ENCODE data around the gene RAC3. TPM values are rescaled to one million over a fixed set of nuclear protein-coding genes. Genes with fewer than 3 reads are reported as not detected.

Gene RAC3
- total RNA-seq, 1 donor from 2014 or later, result 18.4 TPM

- Mint-ChIP-seq H3K4me3 (ENCODE audit: low read depth) (no peak overlapping the region), H3K27me3 (ENCODE audit: low read depth) (no peaks in the 10 kb centered on the region), H3K4me1 (ENCODE audit: low read depth) (no peaks in the 10 kb centered on the region), H3K36me3 (ENCODE audit: low read depth) (peaks cover 16% of the 10 kb centered on the region), H3K9me3 (no peaks in the 10 kb centered on the region), H3K27ac (no peak overlapping the region)
- intact Hi-C loops (cut with micrococcal nuclease), result no loop called here
- no peak for DNase-seq (ENCODE audit: low spot score)
Observed at GRCh38 chr17:82055965-82056728, 24.7 kb downstream of the RAC3 start.

- no peak overlapping the region for H3K27ac Mint-ChIP-seq
- no peak for DNase-seq (ENCODE audit: low spot score)
- H3K27me3 Mint-ChIP-seq (ENCODE audit: low read depth), result no peaks in the 10 kb centered on the region
- H3K4me3 Mint-ChIP-seq (ENCODE audit: low read depth), result no peak overlapping the region
- no peaks in the 10 kb centered on the region for H3K9me3 Mint-ChIP-seq
- H3K36me3 Mint-ChIP-seq (ENCODE audit: low read depth), result peaks cover 16% of the 10 kb centered on the region
- intact Hi-C loops (cut with micrococcal nuclease), result no loop called here
- no peaks in the 10 kb centered on the region for H3K4me1 Mint-ChIP-seq (ENCODE audit: low read depth)
Observed at GRCh38 chr17:82056729-82057621, 25.5 kb downstream of the RAC3 start.

- H3K27me3 Mint-ChIP-seq (ENCODE audit: low read depth), result no peaks in the 10 kb centered on the region
- H3K36me3 Mint-ChIP-seq (ENCODE audit: low read depth), result peaks cover 16% of the 10 kb centered on the region
- no peaks in the 10 kb centered on the region for H3K9me3 Mint-ChIP-seq
- DNase-seq (ENCODE audit: low spot score), result no peak
- intact Hi-C loops (cut with micrococcal nuclease), result no loop called here
- H3K4me3 Mint-ChIP-seq (ENCODE audit: low read depth), result no peak overlapping the region
- H3K4me1 Mint-ChIP-seq (ENCODE audit: low read depth), result no peaks in the 10 kb centered on the region
- H3K27ac Mint-ChIP-seq, result no peak overlapping the region
Observed at GRCh38 chr17:82058230-82058854, 26.9 kb downstream of the RAC3 start.

GRCh38 chr17:82058855-82059249 lies 27.4 kb downstream of the RAC3 start:
- no peaks in the 10 kb centered on the region for H3K9me3 Mint-ChIP-seq
- intact Hi-C loops (cut with micrococcal nuclease), result no loop called here
- H3K27ac Mint-ChIP-seq, result no peak overlapping the region
- no peak for DNase-seq (ENCODE audit: low spot score)
- no peaks in the 10 kb centered on the region for H3K4me1 Mint-ChIP-seq (ENCODE audit: low read depth)
- peaks cover 16% of the 10 kb centered on the region for H3K36me3 Mint-ChIP-seq (ENCODE audit: low read depth)
- H3K27me3 Mint-ChIP-seq (ENCODE audit: low read depth), result no peaks in the 10 kb centered on the region
- no peak overlapping the region for H3K4me3 Mint-ChIP-seq (ENCODE audit: low read depth)

- no peak overlapping the region for H3K4me3 Mint-ChIP-seq (ENCODE audit: low read depth)
- no peak overlapping the region for H3K27ac Mint-ChIP-seq
- H3K27me3 Mint-ChIP-seq (ENCODE audit: low read depth), result no peaks in the 10 kb centered on the region
- no peak for DNase-seq (ENCODE audit: low spot score)
- intact Hi-C loops (cut with micrococcal nuclease), result no loop called here
- H3K4me1 Mint-ChIP-seq (ENCODE audit: low read depth), result no peaks in the 10 kb centered on the region
- H3K36me3 Mint-ChIP-seq (ENCODE audit: low read depth), result peaks cover 16% of the 10 kb centered on the region
- H3K9me3 Mint-ChIP-seq, result no peaks in the 10 kb centered on the region
Observed at GRCh38 chr17:82059272-82060000, 28.0 kb downstream of the RAC3 start.

- no peak for DNase-seq (ENCODE audit: low spot score)
- Mint-ChIP-seq H3K4me3 (ENCODE audit: low read depth) (no peak overlapping the region), H3K36me3 (ENCODE audit: low read depth) (peaks cover 14% of the 10 kb centered on the region), H3K27ac (no peak overlapping the region), H3K9me3 (no peaks in the 10 kb centered on the region), H3K27me3 (ENCODE audit: low read depth) (no peaks in the 10 kb centered on the region), H3K4me1 (ENCODE audit: low read depth) (no peaks in the 10 kb centered on the region)
- intact Hi-C loops (cut with micrococcal nuclease), result no loop called here
Observed at GRCh38 chr17:82060001-82060380, 28.5 kb downstream of the RAC3 start.

- Mint-ChIP-seq H3K4me3 (ENCODE audit: low read depth) (no peak overlapping the region), H3K4me1 (ENCODE audit: low read depth) (no peaks in the 10 kb centered on the region), H3K27me3 (ENCODE audit: low read depth) (no peaks in the 10 kb centered on the region), H3K27ac (no peak overlapping the region), H3K9me3 (no peaks in the 10 kb centered on the region), H3K36me3 (ENCODE audit: low read depth) (peaks cover 12% of the 10 kb centered on the region)
- intact Hi-C loops (cut with micrococcal nuclease), result no loop called here
- no peak for DNase-seq (ENCODE audit: low spot score)
Observed at GRCh38 chr17:82060614-82061013, 29.1 kb downstream of the RAC3 start.

- Mint-ChIP-seq H3K27ac (no peak overlapping the region), H3K36me3 (ENCODE audit: low read depth) (peaks cover 12% of the 10 kb centered on the region), H3K9me3 (no peaks in the 10 kb centered on the region), H3K27me3 (ENCODE audit: low read depth) (no peaks in the 10 kb centered on the region), H3K4me1 (ENCODE audit: low read depth) (no peaks in the 10 kb centered on the region), H3K4me3 (ENCODE audit: low read depth) (no peak overlapping the region)
- no peak for DNase-seq (ENCODE audit: low spot score)
- intact Hi-C loops (cut with micrococcal nuclease), result no loop called here
Observed at GRCh38 chr17:82061047-82061925, 29.8 kb downstream of the RAC3 start.

GRCh38 chr17:82062076-82062983 lies 30.9 kb downstream of the RAC3 start:
- Mint-ChIP-seq H3K36me3 (ENCODE audit: low read depth) (peaks cover 12% of the 10 kb centered on the region), H3K9me3 (no peaks in the 10 kb centered on the region), H3K27me3 (ENCODE audit: low read depth) (no peaks in the 10 kb centered on the region), H3K4me3 (ENCODE audit: low read depth) (no peak overlapping the region), H3K4me1 (ENCODE audit: low read depth) (no peaks in the 10 kb centered on the region), H3K27ac (no peak overlapping the region)
- intact Hi-C loops (cut with micrococcal nuclease), result no loop called here
- DNase-seq (ENCODE audit: low spot score), result no peak

- Mint-ChIP-seq H3K27me3 (ENCODE audit: low read depth) (no peaks in the 10 kb centered on the region), H3K27ac (no peak overlapping the region), H3K36me3 (ENCODE audit: low read depth) (peaks cover 7% of the 10 kb centered on the region), H3K9me3 (no peaks in the 10 kb centered on the region), H3K4me1 (ENCODE audit: low read depth) (no peaks in the 10 kb centered on the region), H3K4me3 (ENCODE audit: low read depth) (no peak overlapping the region)
- intact Hi-C loops (cut with micrococcal nuclease), result no loop called here
- DNase-seq (ENCODE audit: low spot score), result no peak
Observed at GRCh38 chr17:82062984-82063368, 31.5 kb downstream of the RAC3 start.

All from activated T-helper 2 cell treated with anti-CD3 and anti-CD28 coated beads, Interferon-gamma antibody, Interleukin-2, Interleukin-4, amounts not matched to agents 10 μg/mL and 5 μg/mL and 100 μg/mL, durations not matched to agents 14 hours and 24 hours and 36 hours (primary cell).